Measurements from ENCODE around the gene TPX2.

The TPX2 gene, protein sequence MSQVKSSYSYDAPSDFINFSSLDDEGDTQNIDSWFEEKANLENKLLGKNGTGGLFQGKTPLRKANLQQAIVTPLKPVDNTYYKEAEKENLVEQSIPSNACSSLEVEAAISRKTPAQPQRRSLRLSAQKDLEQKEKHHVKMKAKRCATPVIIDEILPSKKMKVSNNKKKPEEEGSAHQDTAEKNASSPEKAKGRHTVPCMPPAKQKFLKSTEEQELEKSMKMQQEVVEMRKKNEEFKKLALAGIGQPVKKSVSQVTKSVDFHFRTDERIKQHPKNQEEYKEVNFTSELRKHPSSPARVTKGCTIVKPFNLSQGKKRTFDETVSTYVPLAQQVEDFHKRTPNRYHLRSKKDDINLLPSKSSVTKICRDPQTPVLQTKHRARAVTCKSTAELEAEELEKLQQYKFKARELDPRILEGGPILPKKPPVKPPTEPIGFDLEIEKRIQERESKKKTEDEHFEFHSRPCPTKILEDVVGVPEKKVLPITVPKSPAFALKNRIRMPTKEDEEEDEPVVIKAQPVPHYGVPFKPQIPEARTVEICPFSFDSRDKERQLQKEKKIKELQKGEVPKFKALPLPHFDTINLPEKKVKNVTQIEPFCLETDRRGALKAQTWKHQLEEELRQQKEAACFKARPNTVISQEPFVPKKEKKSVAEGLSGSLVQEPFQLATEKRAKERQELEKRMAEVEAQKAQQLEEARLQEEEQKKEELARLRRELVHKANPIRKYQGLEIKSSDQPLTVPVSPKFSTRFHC

DNA sequence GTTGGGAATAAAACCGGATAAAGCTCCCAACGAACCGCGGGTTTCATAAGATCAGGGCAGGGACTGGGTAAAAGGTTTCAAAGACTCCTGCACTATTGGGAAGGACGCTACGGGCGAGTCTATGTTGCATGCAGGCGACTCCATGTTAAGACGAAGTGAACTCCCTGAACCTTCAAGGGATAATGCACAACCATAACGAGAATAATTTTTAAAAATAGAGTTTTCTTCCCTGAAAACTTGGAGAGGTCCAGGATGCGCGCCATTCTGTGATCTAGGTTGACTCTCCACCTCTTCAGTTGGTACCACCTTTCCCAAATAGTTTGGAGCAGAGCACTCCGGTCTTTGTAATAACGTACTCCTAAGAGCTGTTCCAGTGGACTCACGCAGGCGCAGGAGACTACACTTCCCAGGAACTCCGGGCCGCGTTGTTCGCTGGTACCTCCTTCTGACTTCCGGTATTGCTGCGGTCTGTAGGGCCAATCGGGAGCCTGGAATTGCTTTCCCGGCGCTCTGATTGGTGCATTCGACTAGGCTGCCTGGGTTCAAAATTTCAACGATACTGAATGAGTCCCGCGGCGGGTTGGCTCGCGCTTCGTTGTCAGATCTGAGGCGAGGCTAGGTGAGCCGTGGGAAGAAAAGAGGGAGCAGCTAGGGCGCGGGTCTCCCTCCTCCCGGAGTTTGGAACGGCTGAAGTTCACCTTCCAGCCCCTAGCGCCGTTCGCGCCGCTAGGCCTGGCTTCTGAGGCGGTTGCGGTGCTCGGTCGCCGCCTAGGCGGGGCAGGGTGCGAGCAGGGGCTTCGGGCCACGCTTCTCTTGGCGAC is at the start of gene TPX2:
Gene TPX2, plus strand, starts transcription at position 562 of the 821 bp plus-strand sequence. CDS start 18,187 bp downstream, outside the sequence.
- peak within 1 kb of the TSS; percentile 94 for H3K4me3 ChIP-seq (ENCODE audit: low read depth, low read length)

DNA sequence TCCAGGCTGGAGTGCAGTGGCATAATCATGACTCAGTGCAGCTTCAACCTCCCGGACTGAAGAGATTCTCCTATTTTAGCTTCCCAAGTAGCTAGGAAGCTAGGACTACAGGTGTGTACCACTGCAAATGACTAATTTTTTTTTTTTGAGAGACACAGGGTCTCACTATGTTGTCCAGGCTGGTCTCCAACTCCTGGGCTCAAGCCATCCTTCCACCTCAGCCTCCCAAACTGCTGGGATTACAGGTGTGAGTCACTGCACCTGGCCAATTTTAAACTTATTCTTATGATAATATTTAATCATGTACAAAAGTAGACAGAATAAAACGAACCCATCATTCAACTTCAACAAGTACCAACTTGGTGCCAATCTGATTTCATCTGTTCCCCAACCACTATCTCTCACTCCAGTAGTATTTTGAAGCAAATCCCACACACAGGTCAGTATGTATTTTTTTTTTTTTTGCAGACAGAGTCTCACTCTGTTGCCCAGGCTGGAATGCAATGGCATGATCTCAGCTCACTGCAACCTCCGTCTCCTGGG is 48.9 kb upstream of the TPX2 start:
- H3K4me3 ChIP-seq (ENCODE audit: low read depth, low read length), result no peak overlapping the region

DNA sequence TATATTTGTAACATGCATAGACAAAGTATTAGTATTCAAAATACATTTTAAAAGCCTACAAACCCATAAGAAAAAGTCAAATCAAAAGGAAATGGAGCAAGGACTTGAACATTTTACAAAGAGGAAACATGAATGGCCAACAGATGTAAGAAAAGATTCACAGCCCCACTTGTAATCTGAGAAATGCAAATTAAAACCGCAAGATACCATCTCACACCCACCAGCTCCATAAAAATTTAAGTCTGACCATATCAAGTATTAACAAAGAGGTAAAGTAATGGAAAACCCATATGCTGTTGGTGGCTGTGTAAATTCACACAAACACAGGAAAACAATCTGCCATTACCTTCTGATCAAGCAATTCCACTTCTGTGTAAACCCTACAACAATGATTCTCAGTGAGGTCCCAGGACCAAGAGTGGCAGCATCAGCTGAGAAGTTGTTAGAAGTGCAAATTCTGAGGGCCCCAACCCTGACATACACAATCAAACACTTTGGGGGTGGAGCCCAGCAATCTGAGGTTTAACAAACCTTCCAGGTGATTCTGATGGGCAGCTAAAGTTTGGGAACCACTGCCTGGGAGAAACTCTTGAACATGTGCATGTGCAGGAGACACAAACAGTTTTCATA is 47.3 kb upstream of the TPX2 start:
- no peak overlapping the region for H3K4me3 ChIP-seq (ENCODE audit: low read depth, low read length)

DNA sequence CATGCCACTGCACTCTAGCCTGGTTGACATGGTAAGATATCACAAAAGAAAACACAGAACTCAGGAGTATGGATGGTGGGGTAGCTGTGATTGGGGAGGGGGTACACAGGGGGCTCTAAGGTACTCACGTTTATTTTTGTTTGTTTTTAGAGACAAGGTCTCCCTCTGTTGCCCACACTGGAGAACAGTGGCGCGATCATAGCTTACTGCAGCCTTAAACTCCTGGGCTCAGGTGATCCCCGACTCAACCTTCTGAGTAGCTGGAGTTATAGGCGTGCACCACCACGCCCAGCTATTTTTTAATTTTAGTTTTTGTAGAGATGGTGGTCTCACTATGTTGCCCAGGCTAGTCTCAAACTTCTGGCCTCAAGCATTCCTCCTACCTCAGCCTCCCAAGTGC is 45.7 kb upstream of the TPX2 start:
- no peak overlapping the region for H3K4me3 ChIP-seq (ENCODE audit: low read depth, low read length)

DNA sequence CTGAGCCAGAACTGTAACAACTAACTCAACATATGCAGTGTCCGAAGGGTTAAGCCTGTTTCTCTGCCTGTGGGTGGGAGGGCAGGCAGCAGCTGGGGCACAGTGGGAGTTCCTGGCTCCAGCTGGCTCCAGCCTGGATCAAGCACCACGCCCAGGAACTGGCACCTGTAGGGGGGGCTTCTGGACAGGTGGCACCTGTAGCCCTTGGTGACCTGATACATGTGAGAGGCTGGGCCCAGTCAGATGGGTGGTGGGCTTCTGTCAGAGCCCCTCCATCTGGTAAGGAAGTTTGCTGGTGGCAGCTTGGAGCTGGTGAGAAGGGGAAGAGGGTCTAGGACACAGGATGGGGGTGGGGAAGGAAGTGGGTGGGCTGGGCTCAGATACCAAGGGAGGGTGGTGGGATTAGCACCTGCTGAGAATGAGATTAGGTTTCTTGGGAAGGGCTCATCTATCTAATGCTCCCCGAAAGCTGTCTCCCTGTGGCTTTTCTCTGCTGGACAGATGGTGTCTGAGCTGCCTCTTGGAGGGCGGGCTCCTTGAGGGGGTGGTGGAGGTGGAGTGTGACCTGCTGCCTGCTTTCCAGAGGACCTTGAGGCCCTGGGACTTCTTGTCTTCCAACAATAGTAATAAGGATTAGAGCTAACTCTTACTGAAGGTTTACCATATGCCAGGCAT is 45.0 kb upstream of the TPX2 start:
- no peak overlapping the region for H3K4me3 ChIP-seq (ENCODE audit: low read depth, low read length)

DNA sequence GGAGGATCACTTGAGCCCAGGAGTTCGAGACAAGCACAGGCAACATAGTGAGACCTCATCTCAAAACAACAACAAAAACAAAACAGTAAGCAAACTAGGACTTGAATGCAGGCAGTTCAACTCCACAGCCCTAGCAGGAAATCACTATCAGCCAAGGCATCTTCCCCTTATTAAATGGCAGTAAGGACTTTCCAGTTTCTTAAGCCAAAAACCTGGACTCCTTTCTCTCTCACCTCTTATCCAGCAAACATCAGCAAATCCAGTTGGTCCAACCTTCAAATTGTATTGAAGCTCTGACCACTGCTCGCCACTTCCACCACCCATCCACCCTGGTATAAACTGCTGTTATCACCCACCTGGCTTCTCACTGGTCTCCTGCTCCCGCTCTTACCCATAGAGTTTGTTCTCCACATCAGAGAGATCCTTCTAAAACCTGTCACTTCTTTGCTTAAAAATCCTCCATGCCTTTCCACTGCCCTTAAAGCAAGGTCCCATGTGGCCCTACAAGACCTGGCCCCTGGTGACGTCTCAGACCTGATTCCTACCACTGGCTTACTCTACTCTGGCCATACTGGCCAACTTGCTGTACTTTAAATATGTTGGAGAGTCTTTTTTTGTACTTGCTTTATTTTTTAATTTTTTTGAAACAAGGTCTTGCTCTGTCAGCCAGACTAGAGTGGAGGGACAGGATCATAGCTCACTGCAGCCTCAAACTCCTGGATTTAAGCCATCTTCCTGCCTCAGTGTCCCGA is 44.1 kb upstream of the TPX2 start:
- H3K4me3 ChIP-seq (ENCODE audit: low read depth, low read length), result no peak overlapping the region

DNA sequence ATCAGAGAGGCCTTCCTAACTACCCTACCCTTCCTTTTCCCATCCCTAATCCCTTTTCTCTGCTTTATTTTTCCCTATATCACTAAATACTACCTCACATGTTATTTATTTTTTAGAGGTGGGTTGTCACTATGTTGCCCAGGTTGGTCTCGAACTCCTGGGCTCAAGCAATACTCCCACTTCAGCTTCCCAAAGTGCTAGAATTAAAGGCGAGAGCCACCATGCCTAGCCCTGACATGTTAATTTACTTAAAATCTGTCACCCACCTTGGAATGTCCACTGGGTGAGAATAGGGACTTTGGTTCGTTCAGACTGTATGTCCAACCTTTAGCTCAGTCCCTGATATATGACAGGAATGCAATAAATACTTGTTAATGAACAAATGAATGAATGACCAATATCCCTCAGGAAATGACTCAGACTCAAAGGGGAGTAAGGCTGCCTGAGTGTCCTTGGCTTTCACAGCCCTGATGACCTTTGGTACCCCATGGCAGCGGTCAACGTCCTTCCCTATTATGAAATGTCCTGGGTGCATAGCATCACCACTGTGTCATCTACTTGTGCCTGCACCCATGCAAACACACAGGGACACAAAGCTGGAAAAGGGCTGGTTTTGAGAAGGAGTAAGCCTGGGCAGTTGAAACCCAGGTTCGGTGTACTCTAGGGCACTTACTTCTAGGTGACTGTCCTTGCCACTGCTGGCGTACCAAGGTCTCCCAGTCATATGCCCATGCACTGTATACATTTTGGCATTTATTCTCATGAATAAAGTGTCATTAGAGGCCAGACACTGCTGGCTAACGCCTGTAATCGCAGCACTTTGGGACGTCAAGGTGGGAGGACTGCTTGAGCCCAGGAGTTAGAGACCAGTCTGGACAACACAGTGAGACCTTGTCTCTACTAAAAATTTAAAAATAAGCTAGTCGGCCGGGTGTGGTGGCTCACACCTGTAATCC is 43.0 kb upstream of the TPX2 start:
- H3K4me3 ChIP-seq (ENCODE audit: low read depth, low read length), result no peak overlapping the region

DNA sequence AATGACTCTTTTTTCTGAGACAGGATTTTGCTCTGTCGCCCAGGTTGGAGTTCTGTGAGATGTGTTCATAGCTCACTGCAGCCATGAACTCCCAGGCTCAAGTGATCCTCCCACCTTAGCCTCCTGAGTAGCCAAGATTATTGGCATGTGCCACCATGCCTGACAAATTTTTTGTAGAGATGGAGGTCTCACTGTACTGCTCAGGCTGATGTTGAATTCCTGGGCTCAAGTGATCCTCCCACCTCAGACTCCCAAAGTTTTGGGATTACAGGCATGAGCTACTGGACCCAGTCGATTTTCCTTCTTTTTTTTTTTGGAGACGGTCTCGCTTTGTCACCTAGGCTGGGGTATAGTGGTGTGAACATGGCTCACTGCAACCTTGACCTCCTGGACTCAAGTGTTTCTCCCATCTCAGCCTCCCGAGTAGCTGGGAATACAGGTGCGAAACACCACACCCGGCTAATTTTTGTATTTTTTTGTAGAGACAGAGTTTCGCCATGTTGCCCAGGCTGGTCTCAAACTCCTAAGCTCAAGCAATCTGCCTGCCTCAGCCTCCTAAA is 40.8 kb upstream of the TPX2 start:
- no peak overlapping the region for H3K4me3 ChIP-seq (ENCODE audit: low read depth, low read length)

DNA sequence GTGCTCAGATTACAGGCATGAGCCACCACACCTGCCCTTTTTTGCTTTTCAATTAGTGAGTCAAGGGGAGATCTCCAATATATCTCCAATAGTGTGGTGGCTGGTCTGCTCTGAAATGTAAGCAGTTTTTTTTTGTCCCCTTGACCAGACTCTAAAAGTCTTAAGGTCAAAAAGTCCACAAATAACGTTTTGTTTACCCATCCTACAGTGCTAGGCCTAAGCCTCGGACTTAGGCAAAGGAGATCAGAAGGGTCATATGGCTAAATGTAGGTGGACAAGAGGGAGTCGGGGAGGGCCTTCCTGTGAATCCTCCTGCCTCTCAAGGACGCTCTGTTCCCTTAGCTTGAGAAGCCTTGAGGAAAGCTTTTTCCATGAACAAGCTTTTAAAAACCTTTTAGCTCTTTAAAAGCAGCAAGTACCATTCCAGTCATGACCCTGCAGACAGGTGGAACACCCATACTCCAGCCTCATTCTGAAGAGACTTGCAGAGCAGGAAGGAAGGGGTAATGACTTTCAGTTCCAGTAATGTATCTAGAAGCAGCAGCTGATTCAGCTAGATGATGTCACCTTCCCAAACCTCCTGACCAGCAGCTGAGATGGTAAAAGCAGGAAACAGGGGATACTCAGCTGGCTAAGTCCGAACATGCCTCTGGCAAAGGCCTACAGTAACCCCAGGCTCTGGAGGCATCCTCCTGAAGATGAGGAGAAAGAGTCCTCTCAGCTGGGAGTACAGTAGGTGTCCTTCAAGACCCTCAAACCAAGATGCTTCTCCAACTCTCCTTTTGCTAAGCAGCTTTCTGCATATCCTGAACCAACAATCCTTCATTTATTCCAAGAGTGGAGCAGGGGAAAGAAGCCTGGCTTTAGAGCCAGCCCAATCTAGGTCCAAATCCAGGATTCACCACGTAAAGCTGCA is 40.0 kb upstream of the TPX2 start:
- H3K4me3 ChIP-seq (ENCODE audit: low read depth, low read length), result no peak overlapping the region

DNA sequence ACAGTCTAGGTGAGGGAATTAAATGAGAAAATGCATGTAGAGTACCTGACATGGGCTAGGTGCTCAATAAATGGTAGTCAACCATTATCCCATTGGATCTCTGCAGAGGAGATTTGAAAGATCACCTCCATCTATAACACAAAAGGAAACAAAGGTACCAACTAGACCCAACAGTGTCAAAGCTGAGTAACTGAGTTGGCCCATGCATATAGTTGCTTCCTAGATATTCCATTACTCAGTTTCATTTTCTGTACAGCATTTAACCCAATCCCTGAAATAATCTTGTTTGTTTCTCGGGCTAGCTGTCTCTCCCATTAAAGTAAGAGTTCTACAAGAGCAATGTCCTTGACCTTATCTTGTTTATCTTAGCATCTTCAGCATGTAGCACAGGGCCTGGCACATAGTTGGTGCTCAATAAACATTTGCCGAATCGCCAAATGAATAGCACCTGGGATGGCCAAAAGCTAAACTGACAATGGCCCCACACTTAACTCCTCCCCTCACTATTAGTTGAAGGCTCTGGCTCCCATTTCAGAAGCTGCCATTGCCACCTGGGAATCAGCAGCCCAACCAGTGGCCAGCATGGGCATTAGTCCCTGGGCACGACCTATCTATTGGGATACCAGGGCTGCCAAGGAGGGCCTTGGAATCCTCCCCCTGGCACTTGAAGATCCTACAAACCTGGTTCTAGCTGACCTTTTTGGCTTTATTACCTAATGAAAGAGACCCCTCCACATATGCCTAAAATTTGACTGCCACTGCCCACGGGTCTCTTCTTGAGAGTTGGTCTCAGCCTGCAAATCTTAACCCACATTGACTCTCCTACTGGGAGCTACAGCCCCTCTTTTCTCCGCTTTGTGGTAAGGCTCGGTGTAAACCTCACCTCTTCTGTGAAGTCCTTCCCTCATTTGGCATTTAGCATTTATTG is 39.0 kb upstream of the TPX2 start:
- no peak overlapping the region for H3K4me3 ChIP-seq (ENCODE audit: low read depth, low read length)

DNA sequence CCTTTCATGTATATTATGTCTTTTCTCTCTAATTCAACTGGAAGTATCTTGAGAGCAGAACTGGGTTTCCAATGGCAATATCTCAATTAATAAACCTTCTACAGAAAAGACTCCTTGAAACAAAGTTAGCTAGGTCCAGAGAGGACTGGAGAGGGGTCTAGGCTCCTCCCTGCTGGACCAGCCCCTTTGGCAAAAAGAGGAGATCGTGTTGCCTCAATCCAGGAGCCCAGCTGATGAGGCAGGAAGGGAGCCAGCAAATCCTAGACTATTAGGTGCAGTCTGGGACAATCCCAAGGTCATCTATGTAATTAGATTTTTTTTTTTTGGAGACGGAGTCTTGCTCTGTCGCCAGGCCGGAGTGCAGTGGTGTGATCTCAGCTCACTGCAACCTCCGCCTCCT is 38.3 kb upstream of the TPX2 start:
- no peak overlapping the region for H3K4me3 ChIP-seq (ENCODE audit: low read depth, low read length)

DNA sequence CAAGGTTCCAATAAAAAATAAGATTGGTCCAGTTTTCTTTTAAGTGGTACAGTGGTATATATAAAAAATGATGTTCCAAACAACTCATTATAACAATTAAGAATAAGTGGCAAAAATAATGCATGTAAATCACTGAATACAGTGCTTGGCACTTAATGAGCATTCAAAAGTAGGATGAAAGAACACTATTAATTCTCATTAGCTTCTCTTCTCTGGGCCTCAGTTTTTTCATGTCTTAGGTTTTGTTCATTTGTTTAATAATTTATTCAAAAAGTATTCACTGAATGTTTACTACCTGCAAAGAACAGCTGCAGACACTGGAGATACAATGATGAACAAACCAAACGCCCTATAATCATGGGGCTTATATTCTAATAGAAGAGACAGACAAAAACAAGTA is 37.5 kb upstream of the TPX2 start:
- H3K4me3 ChIP-seq (ENCODE audit: low read depth, low read length), result no peak overlapping the region

DNA sequence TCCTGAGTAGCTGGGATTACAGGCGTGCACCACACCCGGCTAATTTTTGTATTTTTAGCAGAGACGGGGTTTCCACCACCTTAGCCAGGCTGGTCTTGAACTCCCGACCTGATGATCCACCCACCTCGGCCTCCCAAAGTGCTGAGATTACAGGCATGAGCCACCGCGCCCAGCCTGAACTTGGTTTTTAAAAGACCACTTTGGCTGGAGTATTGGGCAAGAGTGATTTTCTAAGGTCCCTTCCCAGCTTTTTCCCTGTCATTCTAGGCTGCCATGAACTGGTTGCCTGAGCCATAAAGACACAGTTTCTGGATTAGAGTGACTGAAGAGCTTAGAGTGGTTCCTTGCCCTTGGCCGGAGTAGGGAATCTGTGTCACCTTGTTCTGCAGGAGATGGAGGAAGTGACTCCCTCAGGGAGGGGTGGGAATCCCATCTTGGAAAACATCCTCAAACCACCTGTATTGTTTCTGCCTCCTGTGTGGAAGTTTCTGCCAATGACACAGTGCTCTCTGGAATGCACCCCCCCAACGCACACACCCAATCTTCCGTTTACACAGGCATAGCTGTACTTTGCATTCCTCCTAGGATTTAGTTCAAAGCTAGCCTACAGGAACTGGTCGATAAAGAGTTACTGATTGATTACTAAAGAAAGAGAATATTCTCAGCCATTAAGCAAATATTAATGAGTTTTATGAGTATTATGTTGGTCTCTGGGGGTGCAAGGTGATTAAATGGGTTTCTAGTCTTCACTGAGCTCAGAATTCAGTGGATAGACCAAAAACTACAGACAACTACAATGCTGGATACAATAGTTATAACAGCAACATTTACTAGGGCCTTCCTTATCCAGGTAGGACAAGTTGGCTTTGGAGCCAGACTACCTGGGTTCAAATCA is 34.6 kb upstream of the TPX2 start:
- H3K4me3 ChIP-seq (ENCODE audit: low read depth, low read length), result no peak overlapping the region

DNA sequence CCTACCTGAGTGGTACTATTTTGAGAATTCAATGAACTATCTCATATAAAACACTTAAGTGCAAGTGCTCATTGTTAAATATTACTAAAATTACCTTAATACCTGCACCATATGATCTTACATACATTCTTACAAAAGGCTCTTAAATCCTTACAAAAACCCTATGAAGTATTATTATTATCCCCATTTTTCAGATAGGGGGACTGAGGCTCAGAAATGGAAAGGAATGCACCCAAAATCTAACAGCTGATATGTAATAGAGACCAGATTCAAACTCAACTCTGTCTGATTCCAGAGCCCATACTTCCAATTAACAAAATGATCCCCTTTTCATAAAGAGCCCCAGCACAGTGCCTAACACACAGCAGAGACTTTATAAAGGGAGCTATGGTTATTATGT is 33.9 kb upstream of the TPX2 start:
- H3K4me3 ChIP-seq (ENCODE audit: low read depth, low read length), result no peak overlapping the region

Measured in iPS-11a (cell line).